Stomach smooth muscle (tissue), 2 donors: ENCODE measurements around the gene MUC13.

Experiments used
- H3K27ac ChIP-seq: one replicate; pipeline ENCODE4 v1.7.0; 2013; ENCODE audit warnings: mild to moderate bottlenecking, low read length, inconsistent platforms
- H3K27me3 ChIP-seq, 2 donors: one replicate each; pipeline ENCODE4 v1.7.0; 2013; ENCODE audit warnings: low read length in 2 of 2; ENCODE audit not compliant: insufficient read depth in 2 of 2, control insufficient read depth in 1 of 2
- H3K36me3 ChIP-seq, 2 donors: one replicate each; pipeline ENCODE4 v1.7.0; 2013; ENCODE audit warnings: low read length in 2 of 2; ENCODE audit not compliant: control insufficient read depth in 2 of 2, insufficient read depth in 2 of 2
- H3K4me1 ChIP-seq: one replicate; pipeline ENCODE4 v1.7.0; 2013; ENCODE audit warnings: low read length; ENCODE audit not compliant: control insufficient read depth, insufficient read depth
- H3K4me3 ChIP-seq, 2 donors: one replicate each; pipeline ENCODE4 v1.7.0; 2013; ENCODE audit warnings: low read length in 2 of 2
- H3K9ac ChIP-seq, 2 donors: one replicate each; pipeline ENCODE4 v1.7.0; 2013; ENCODE audit warnings: low read length in 2 of 2, mild to moderate bottlenecking in 1 of 2
- H3K9me3 ChIP-seq, 2 donors: one replicate each; pipeline ENCODE4 v1.7.0; 2013; ENCODE audit warnings: low read length in 2 of 2; ENCODE audit not compliant: control insufficient read depth in 2 of 2
- donor health status: healthy.
- donor health status: Pancreatic carcinoma.

The MUC13 gene

DNA sequence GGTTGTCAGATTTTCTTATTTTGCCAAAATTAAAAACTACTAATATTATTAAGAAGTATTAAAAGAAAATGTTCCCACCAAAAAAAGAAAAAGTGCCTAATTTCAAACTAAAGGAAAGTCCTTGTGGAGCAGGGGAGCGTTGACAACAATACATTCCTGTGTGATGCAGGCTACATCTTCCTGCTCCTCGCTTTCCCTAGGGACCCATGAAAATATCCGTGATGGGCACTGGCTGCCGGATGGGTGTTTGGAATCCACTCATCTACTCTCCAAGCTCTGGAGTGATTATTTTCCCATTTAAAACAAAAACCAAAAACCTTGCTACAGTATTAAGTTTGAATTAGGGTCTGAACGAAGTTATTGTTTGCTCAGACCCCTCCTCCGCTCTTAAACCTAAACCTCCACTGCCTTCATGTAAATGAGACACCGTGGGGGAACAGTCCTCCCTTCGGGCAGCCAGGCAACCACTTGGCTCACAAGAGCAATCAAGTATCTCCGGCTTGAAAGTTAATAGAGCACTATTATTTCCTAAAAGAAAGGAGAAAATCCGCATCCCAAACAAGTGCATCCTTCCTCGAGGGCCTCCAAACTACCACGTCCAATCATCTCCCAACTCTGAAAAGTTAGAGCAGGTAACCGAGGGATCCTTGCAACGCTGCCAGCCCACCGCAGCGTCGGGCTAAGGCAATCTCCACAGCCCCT lies 48.9 kb downstream of the MUC13 start:
- H3K4me1 ChIP-seq, result peaks cover 21% of the 10 kb centered on the region
- H3K27me3 ChIP-seq, result no peaks in the 10 kb centered on the region
- peak overlapping the region; percentile 46 to 79 for H3K4me3 ChIP-seq
- H3K9me3 ChIP-seq, result no peaks in the 10 kb centered on the region
- no peak overlapping the region for H3K27ac ChIP-seq
- H3K9ac ChIP-seq, result peak overlapping the region; percentile 39 to 55
- H3K36me3 ChIP-seq, result no peaks in the 10 kb centered on the region

DNA sequence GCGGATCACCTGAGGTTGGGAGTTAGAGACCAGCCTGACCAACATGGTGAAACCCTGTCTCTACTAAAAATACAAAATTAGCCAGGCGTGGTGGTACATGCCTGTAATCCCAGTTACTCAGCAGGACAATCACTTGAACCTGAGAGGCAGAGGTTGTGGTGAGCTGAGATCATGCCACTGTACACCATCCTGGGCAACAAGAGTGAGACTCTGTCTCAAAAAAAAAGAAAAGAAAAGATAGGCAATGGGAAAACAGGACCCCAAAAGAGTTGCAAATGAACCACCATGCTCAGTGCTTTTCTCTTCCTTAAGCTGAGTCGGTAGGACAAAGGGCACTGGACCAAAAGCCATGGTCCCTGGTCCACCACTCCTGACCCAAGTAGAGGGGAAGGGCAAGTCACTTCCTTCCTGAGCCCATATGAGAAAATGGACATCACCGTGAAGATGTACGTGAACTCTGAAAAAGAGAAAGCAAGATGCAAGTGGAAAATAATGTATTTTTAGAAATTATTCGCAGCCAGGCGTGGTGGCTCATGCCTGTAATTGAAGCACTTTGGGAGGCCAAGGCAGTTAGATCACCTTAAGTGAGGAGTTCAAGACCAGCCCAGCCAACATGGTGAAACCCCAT lies 50.0 kb downstream of the MUC13 start:
- H3K4me1 ChIP-seq, result peaks cover 21% of the 10 kb centered on the region
- H3K27me3 ChIP-seq, result no peaks in the 10 kb centered on the region
- H3K9me3 ChIP-seq, result no peaks in the 10 kb centered on the region
- no peaks in the 10 kb centered on the region for H3K36me3 ChIP-seq
- no peak overlapping the region for H3K9ac ChIP-seq
- H3K4me3 ChIP-seq, result no peak overlapping the region
- H3K27ac ChIP-seq, result no peak overlapping the region

DNA sequence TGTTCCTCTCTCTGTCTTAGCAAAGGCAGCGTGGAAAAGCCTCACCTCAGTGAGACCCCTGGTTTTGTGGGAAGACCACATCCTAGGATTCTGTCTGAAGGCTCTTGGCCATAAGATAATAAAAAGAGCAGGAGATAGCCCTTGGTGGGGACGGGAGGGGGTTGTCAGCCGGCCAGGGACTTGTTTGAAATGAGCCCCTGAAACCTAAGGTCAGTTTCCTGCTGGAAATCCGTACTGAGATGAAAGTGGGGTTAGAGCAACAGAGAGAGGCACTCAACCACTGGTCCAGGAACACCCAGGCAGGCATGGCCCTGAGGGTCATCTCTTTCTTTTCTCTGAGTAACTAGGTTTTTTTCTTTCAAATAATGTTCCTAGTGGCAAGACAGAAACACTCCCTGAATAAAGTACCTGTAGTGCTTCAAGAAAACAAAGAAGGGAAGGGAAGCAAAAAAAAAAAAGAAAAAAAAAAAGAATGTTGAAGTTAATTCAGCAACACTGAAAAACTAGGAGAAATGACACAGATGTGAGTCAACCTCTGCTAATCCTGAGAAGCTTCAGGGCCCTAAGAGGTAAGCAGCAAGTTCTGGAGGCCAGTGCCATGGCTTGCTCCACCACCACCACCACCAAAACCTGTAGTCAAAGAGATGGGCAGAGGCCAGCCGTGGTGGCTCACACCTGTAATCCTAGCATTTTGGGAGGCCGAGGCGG lies 50.6 kb downstream of the MUC13 start:
- Histone ChIP-seq H3K36me3 (no peaks in the 10 kb centered on the region), H3K9ac (no peak overlapping the region), H3K9me3 (no peaks in the 10 kb centered on the region), H3K4me3 (no peak overlapping the region), H3K27me3 (no peaks in the 10 kb centered on the region), H3K27ac (no peak overlapping the region), H3K4me1 (peaks cover 27% of the 10 kb centered on the region)

DNA sequence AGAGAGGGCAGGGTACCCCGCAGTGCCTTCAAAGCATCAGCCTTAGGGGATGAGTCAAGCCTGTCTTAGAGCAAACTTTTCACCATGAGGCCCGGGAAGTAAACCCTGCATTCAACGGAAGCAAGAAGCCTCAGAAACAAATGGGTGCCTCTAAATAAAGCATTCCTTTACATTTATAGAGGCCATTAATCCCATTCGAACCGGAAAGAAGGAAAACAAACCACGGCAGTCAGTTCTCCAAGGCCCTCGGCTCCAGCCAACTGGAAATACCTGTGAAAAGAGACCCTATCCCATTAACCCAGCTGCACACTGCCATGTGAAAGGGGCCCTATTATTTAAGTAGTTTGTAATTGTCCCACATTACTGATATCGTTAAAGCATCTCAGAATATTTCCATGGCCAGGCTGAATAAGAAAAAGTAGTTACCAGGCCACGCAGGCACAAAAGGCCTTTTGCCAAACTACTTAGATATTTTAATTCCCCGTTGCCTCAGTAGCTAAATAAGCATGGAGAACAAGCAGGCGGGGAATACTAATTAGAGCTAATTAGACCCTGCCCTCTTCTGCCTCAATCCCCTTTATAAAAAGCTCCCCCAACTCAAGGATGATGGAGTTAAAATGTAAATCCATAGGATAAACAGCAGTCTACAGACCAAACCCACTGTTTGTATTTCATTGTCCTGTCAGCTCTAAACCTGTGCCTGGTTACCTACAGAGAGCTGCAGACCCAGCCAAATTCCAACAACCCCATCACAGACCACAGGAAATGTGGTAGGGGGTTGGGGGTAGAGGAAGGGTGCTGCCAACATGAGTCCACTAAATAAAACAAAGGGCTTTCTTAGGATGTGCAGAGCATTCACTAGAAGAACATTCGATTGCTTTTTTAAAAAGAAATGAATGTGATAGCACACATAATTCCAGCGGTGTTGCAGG lies 51.5 kb downstream of the MUC13 start:
- H3K27me3 ChIP-seq, result no peaks in the 10 kb centered on the region
- no peaks in the 10 kb centered on the region for H3K36me3 ChIP-seq
- H3K9me3 ChIP-seq, result no peaks in the 10 kb centered on the region
- no peak overlapping the region for H3K9ac ChIP-seq
- H3K4me3 ChIP-seq, result no peak overlapping the region
- H3K4me1 ChIP-seq, result peaks cover 35% of the 10 kb centered on the region
- H3K27ac ChIP-seq, result no peak overlapping the region

DNA sequence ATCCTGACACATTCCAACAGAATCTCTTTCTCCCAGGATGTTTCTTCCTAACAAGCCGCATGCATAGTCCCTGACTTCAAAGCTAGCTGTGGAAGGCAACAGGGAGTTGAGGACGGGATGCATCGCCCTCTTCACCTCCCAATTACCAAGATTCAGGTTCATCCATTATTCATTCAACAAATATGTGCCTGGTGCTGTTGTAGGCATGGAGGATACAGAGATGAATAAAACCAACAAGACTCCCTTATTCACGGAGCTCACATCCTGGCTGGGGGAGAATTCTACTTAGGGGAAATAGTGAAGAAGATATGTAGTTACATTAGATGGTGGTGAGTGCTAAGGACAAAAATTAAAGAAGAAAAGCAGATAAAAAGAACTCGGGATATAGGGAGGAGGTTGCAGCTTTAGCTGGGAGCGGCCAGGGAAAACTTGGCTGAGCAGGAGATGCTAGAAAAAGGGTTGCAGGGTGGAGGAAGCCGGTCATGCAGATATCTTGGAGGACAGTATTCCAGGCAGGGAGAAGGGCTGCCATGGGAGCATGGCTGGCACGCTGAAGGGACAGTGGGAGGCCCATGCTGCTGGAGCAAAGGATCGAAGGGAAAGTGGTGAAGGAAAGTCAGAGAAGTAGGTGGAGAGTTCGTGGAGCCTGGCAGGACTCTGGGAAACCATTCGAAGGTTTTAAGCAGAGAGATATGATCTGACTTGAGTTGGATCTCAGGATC lies 52.4 kb downstream of the MUC13 start:
- H3K4me3 ChIP-seq, result no peak overlapping the region
- no peaks in the 10 kb centered on the region for H3K27me3 ChIP-seq
- peaks cover 33% of the 10 kb centered on the region for H3K4me1 ChIP-seq
- H3K27ac ChIP-seq, result no peak overlapping the region
- no peaks in the 10 kb centered on the region for H3K9me3 ChIP-seq
- no peaks in the 10 kb centered on the region for H3K36me3 ChIP-seq
- H3K9ac ChIP-seq, result no peak overlapping the region

DNA sequence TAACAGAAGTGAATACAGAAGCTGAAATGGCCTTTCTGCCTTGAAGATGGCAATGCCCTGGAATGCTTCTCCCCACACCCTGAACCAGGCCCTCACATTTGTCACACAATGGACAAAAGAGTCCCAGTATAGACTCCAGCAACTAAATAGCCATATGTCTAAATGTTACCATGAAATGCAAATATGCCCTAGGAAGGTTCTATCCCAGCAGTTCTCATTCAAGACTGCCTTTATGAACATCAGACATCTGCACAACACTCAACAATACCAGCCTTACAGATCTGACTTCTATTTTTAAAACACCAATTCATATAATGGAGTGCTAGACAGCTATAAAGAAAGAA lies 55.2 kb downstream of the MUC13 start:
- Histone ChIP-seq H3K36me3 (no peaks in the 10 kb centered on the region), H3K4me3 (peak overlapping the region in 1 of 2 donors; percentile 1), H3K9ac (no peak overlapping the region), H3K9me3 (no peaks in the 10 kb centered on the region), H3K27ac (peak overlapping the region; percentile 46), H3K4me1 (peaks cover 33% of the 10 kb centered on the region), H3K27me3 (no peaks in the 10 kb centered on the region)

DNA sequence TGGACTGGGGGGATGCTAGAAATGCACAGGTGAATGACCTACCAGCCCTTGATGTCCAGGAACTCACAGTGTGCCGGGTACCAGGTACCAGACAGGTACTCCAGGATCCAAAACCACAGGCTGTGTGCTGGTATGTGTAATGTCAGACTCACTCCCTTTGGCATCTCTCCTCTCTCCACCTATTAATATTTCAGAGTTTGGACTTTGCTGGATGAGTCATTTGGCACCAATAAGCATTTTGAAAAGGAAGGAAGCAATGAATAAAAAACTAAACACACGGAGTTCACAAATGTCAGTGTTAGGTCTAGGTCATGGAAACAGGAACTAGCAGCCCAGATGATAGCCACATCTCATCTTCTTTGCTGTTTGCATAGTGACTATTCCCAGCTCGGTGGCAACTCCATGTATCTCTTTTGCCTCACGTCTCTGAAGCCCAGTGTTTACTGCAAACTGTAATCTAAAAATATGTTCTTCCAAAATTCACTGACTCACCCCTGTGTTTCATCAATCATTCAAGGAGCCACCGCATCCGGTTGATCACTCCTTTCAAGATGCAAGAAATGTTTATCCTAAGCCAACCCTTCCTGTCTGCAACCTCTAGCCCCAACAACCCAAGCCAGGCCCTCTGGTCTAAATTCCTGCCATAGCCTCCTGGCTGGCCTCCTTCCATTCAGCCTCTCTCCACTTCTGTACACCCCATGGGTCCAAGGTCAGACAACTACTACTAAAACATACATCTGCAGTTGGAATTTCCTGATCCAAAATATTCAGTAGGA lies 55.8 kb downstream of the MUC13 start:
- Histone ChIP-seq H3K27me3 (no peaks in the 10 kb centered on the region), H3K9me3 (no peaks in the 10 kb centered on the region), H3K9ac (no peak overlapping the region), H3K27ac (peak overlapping the region; percentile 46), H3K4me1 (peaks cover 30% of the 10 kb centered on the region), H3K4me3 (peak overlapping the region; percentile 1 to 54), H3K36me3 (no peaks in the 10 kb centered on the region)

DNA sequence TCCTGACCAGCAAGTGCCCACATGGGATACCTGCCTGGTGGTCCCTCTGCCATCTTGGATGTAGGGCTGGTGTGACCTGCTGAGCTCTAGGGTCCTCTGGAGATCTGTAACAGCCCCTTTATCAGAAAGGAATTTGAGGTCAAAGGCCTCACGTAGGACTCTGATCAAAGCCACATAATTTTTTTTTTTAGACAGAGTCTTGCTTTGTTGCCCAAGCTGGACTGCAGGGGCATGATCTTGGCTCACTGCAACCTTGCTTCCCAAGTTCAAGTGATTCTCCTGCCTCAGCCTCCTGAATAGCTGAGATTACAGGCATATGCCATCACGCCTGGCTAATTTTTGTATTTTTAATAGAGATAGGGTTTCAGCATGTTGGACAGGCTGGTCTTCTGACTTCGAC lies 56.9 kb downstream of the MUC13 start:
- Histone ChIP-seq H3K27me3 (no peaks in the 10 kb centered on the region), H3K4me1 (peaks cover 30% of the 10 kb centered on the region), H3K9ac (no peak overlapping the region), H3K36me3 (peaks cover 0 to under 1% of the 10 kb centered on the region in 2 donors), H3K4me3 (no peak overlapping the region), H3K9me3 (no peaks in the 10 kb centered on the region), H3K27ac (no peak overlapping the region)

DNA sequence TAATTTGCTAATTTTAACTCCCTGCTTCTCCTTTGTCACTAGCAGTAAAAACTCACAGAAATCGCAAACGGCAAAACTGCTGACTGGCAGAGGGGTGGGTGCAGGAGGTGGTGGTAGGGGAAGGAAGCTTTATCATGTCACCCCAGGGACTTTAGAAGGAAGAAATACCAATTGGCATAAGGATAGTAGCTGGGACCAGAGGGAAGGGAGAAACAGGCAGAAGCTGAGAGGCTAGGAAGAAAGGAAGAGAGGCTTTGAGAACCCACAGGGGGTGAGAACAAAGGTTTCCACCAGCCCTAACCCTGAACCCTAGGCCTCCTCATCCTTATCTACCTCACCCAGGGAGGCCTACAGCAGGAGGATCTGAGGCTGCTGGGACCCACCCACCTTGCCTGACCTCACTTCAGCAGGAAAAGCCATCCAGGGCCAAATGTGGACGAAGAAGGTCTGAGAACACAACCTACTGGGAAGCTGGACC lies 58.1 kb downstream of the MUC13 start:
- Histone ChIP-seq H3K27ac (no peak overlapping the region), H3K36me3 (peaks cover 0 to 5% of the 10 kb centered on the region in 2 donors)

More for the DNA sequence above, 58.1 kb downstream of the MUC13 start:
- H3K4me3 ChIP-seq, result no peak overlapping the region
- H3K27me3 ChIP-seq, result no peaks in the 10 kb centered on the region
- no peak overlapping the region for H3K9ac ChIP-seq
- no peaks in the 10 kb centered on the region for H3K9me3 ChIP-seq
- H3K4me1 ChIP-seq, result peaks cover 28% of the 10 kb centered on the region
